Left lung (tissue), 14 donors: ENCODE measurements around the gene LIMS3. TPM values are rescaled to one million over a fixed set of nuclear protein-coding genes. Genes with fewer than 3 reads are reported as not detected.
"Not testable (repeated sequence)": the region's sequence is repeated elsewhere in the genome, so short reads cannot be mapped to it uniquely, and the experiment has no call there.

Experiments
- ATAC-seq: fragments of 200-7000 bp; cut with Tn5 transposase; one replicate; pipeline ENCODE4 v1.9.1; 2020; ENCODE audit warnings: moderate library complexity
- DNase-seq, 4 donors: peaks; one replicate each; pipeline ENCODE4 v3.0.0-alpha.2; 2013 to 2020
- H3K27ac ChIP-seq, 2 donors: fragments of 200-600 bp; sonication (generic) in 1 of 2; one replicate each; pipeline versions ENCODE4 v1.5.0 to v1.8.0; 2020 to 2021
- H3K27me3 ChIP-seq, 2 donors: fragments of 200-600 bp; sonication (generic) in 1 of 2; one replicate each; pipeline versions ENCODE4 v1.5.0 to v1.8.0; 2020 to 2021
- H3K36me3 ChIP-seq, 2 donors: fragments of 200-600 bp; sonication (generic) in 1 of 2; one replicate each; pipeline versions ENCODE4 v1.5.0 to v1.8.0; 2020 to 2021
- H3K4me1 ChIP-seq, 2 donors: fragments of 200-600 bp; one replicate each; pipeline ENCODE4 v1.8.0; 2021
- H3K4me3 ChIP-seq, 2 donors: fragments of 200-600 bp; sonication (generic) in 1 of 2; one replicate each; pipeline versions ENCODE4 v1.5.0 to v1.8.0; 2020 to 2021; ENCODE audit warnings: mild to moderate bottlenecking in 1 of 2
- H3K9me3 ChIP-seq, 2 donors: fragments of 200-600 bp; sonication (generic) in 1 of 2; one replicate each; pipeline versions ENCODE4 v1.5.0 to v1.8.0; 2020 to 2021
- intact Hi-C, 2 donors: fragments of 100-400 bp; cut with DNase I; formaldehyde crosslinking; loops; one replicate each; pipeline versions ENCODE4 v1.11.2 to v1.14.2; 2022
- long read RNA-seq, 12 donors: library from polyadenylated mRNA in 2 of 12; unstranded in 2 of 12; transcript quantifications; one replicate each; pipeline ENCODE4 v2.0.0 and lab custom pipeline, GENCODE V29; 2019 to 2026
- polyA plus RNA-seq, 6 donors: library from polyadenylated mRNA; unstranded; fragments of 120-200 nt; gene quantifications; one replicate each; pipeline ENCODE4 v1.2.1, GENCODE V29; 2013; ENCODE audit not compliant: insufficient read length in 6 of 6
- total RNA-seq, 2 donors: library from RNA; stranded (reverse); fragmentation: NEBNext Ultra II Directional; extraction: Animal tissue kit (Norgen Biotek cat#: 25700); gene quantifications; one replicate each; pipeline ENCODE4 v1.2.1, GENCODE V29; 2021
- donor health status: DM: no; HTN: yes; CAD: no.
- donor health status: DM: no; HTN: no; CAD: no.

LIMS3 gene
- total RNA-seq = 1 to 10 TPM; 1.5 to 1.7 TPM
- 1 to 10 TPM; 2.4 to 4.7 (median 3.3) TPM for polyA plus RNA-seq
- long read RNA-seq, donor 1, partial matches to known transcripts = 0 of 1 reads
- long read RNA-seq, donor 1, other reads (novel, unspliced or antisense) = 0 of 1 reads
- long read RNA-seq, donor 2 = 0 reads
- long read RNA-seq, donor 3 = 0 reads
- long read RNA-seq, donor 4 = 0 reads
- long read RNA-seq, donor 5, partial matches to known transcripts = 0 of 1 reads
- long read RNA-seq, donor 5, other reads (novel, unspliced or antisense) = 0 of 1 reads
- long read RNA-seq, donor 6 = 0 reads
- long read RNA-seq, donor 7 = 0 reads
- long read RNA-seq, donor 8 = 0 reads
- long read RNA-seq, donor 9 = 0 reads
- long read RNA-seq, donor 10, partial matches to known transcripts = 0 of 2 reads
- long read RNA-seq, donor 10, other reads (novel, unspliced or antisense) = 1 of 2 reads
- long read RNA-seq, donor 11 = 0 reads
- long read RNA-seq, donor 12, partial matches to known transcripts = 0 of 1 reads
- long read RNA-seq, donor 12, other reads (novel, unspliced or antisense) = 0 of 1 reads

DNA sequence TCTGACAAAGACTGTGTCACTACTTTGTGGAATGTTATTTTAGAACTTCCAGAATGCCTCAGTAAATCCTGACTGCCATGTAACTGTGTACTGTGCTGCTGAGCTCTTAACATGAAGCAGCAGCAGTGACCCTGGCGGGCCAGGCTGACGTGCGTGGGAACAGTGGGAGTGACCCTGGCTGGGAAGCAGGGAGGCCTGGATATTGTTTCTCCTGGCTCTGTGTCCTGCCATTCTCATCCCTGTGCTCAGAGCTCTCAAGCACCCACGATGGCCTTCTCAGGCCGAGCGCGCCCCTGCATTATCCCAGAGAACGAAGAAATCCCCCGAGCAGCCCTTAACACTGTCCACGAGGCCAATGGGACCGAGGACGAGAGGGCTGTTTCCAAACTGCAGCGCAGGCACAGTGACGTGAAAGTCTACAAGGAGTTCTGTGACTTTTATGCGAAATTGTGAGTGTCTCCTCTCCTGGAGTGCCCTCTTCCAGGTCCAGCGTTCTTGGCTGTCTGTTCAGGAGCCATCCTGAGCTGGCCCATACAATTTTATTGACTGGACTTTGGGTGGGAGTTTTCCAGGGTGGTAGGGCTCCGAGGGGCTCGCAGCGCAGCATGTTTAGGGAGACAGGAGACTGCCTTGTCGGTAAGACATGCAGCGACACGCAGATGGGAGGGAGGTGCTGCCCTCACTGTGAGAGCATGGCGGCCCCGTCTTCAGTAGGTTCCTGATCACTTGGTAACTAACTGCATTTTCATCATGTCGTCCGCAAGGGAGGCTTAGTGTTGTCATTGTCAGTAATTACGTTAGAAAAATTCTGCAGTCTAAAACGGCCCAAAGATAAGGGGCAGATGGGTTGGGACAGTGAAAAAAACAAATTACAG is at the start of gene LIMS3:
LIMS3 (plus strand) TSS at position 227 of the 875 bp plus-strand sequence; CDS start at position 268, 41 bp downstream.
- H3K27me3 ChIP-seq, H3K9me3 ChIP-seq, H3K4me3 ChIP-seq, H3K4me1 ChIP-seq, DNase-seq, H3K27ac ChIP-seq, intact Hi-C loops, H3K36me3 ChIP-seq: not testable (repeated sequence)
- peak; percentile 48 for ATAC-seq

DNA sequence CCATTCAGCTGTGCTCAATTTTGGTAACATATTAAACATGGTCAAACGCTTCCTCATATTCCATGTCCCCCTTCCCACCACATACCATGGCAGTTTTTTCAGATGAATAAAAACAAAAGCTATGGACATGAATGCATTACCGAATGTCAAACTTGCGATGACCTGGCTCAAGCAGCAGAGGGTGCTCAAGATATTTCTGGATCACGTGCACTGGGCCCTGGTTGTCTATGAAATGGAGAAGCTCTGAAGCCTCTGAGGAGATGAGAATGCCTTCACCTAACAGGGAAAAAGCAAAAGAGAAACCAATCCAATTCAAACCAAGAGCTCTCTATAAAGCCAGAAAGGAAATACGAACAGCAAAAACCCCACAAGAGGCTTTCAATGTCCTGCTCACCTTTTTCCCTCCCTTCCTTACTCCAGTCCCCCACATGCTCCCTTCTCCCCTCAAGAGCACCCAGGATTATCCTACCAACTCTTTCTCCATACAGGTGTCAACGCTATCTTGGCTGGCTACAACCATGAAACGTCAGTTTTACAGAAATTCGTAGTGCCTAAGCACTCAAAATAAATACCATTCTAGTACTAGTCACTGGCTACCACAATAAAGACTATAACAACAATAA is 27.2 kb upstream of the LIMS3 start:
- H3K4me1 ChIP-seq, H3K9me3 ChIP-seq, DNase-seq, H3K4me3 ChIP-seq, H3K27me3 ChIP-seq, H3K36me3 ChIP-seq, H3K27ac ChIP-seq, intact Hi-C loops: not testable (repeated sequence)
- ATAC-seq = peak; percentile 95

- H3K36me3 ChIP-seq, intact Hi-C loops, ATAC-seq, H3K4me1 ChIP-seq, DNase-seq, H3K27me3 ChIP-seq, H3K9me3 ChIP-seq, H3K27ac ChIP-seq, H3K4me3 ChIP-seq: not testable (repeated sequence)
Measured at GRCh38 chr2:109876625-109877024, 21.9 kb upstream of the LIMS3 start.

GRCh38 chr2:109882112-109882511 is 16.4 kb upstream of the LIMS3 start:
- H3K27ac ChIP-seq, H3K4me1 ChIP-seq, DNase-seq, H3K27me3 ChIP-seq, H3K36me3 ChIP-seq, H3K4me3 ChIP-seq, intact Hi-C loops, ATAC-seq, H3K9me3 ChIP-seq: not testable (repeated sequence)

DNA sequence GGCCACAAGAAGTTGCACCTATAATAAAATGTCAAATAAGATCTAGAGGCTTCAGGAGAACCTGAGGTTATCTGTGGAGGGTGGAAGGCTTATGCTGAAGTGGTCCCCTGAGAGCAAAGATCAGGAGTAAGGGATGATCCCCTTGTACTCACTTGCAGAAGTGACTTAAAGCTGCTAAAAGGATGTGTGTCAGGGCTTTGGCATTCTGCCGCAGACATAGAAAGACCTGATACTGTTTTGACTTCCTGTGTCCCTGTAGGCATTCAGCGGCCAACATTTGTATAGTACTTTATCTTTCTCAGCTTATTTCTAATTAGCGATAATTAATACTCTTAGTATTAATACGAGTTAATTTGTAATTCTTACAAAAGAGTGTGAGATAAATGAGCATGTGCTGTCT is 10.1 kb upstream of the LIMS3 start:
- DNase-seq, H3K4me1 ChIP-seq, H3K27me3 ChIP-seq, H3K36me3 ChIP-seq, H3K4me3 ChIP-seq, ATAC-seq, H3K9me3 ChIP-seq, intact Hi-C loops, H3K27ac ChIP-seq: not testable (repeated sequence)

GRCh38 chr2:109889909-109890308 is 8.6 kb upstream of the LIMS3 start:
- peak; percentile 75 for ATAC-seq
- intact Hi-C loops, H3K36me3 ChIP-seq, H3K9me3 ChIP-seq, H3K27ac ChIP-seq, H3K4me1 ChIP-seq, H3K4me3 ChIP-seq, DNase-seq, H3K27me3 ChIP-seq: not testable (repeated sequence)

DNA sequence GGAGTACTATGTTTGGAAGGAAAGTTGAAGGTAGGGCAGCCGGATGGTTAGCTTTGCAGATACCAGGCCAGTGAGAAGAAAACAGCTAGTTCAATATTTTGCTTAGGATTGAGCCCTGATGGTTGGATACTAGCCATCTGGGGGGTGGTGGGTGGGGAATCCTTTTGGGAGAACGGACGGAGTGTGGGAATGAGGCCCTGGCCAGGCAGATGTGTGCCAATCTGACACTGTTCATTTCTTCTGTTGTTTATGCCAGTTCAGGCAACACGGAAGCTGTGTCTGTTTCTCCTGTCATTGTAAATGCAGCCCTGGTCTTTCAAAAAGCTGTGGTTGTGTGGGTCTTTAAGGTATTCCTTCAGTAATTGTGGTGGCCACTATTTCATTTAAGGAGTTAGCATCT is 7.5 kb upstream of the LIMS3 start:
- ATAC-seq, H3K4me1 ChIP-seq, DNase-seq, H3K9me3 ChIP-seq, H3K27me3 ChIP-seq, H3K27ac ChIP-seq, H3K4me3 ChIP-seq, intact Hi-C loops, H3K36me3 ChIP-seq: not testable (repeated sequence)

GRCh38 chr2:109893736-109894135 is 4.8 kb upstream of the LIMS3 start:
- H3K27ac ChIP-seq, H3K9me3 ChIP-seq, intact Hi-C loops, H3K4me3 ChIP-seq, H3K4me1 ChIP-seq, H3K27me3 ChIP-seq, DNase-seq, H3K36me3 ChIP-seq: not testable (repeated sequence)
- peak; percentile 62 for ATAC-seq

GRCh38 chr2:109894141-109894540 is 4.3 kb upstream of the LIMS3 start:
- peak; percentile 48 for ATAC-seq

DNA sequence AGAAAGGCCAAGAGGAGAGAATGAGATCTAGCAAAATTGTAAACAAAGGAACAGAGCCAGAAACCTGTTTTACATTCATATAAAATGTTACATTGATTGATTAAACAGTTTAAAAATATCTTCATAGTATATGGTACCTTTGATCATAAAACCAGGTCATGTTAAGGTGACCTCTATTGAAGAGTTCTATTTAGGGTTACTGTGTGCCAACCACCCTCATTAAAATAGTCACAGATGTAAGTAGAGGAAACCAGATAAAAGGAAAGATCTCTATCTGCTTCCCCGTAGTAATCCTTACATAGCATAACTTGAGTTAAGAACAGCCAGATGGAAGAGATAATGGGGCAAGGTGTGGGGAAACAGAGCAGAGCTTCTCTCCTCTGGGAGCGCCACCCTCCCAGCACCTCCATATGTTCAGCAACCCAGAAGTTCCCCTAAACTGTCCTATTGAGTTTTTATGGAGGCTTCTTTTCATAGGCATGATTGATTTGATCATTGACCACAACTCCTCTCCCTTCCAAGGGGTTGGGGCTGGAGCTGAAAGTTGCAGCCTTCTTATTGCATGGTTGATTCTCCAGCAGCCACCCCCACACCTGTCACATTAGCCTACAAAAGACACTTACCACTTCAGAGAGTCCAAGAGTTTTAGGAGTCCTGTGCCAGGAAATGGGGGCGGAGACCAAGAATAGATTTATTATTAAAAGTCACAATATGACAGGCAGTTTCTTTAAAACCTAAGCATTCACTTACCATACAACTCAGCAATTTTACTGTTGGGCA is 3.2 kb upstream of the LIMS3 start:
- H3K27ac ChIP-seq, H3K9me3 ChIP-seq, H3K36me3 ChIP-seq, DNase-seq, H3K4me1 ChIP-seq, intact Hi-C loops, H3K27me3 ChIP-seq, H3K4me3 ChIP-seq, ATAC-seq: not testable (repeated sequence)

More at GRCh38 chr2:109894141-109894540, 4.3 kb upstream of the LIMS3 start:
- H3K36me3 ChIP-seq, DNase-seq, H3K4me3 ChIP-seq, H3K4me1 ChIP-seq, H3K9me3 ChIP-seq, H3K27me3 ChIP-seq, H3K27ac ChIP-seq, intact Hi-C loops: not testable (repeated sequence)

GRCh38 chr2:109896212-109896611 is 2.3 kb upstream of the LIMS3 start:
- DNase-seq, H3K36me3 ChIP-seq, H3K9me3 ChIP-seq, H3K27ac ChIP-seq, H3K4me3 ChIP-seq, H3K27me3 ChIP-seq, H3K4me1 ChIP-seq, intact Hi-C loops: not testable (repeated sequence)
- ATAC-seq = peak; percentile 55

- H3K9me3 ChIP-seq, DNase-seq, H3K4me3 ChIP-seq, H3K27me3 ChIP-seq, H3K4me1 ChIP-seq, H3K36me3 ChIP-seq, H3K27ac ChIP-seq, intact Hi-C loops: not testable (repeated sequence)
- peak; percentile 15 for ATAC-seq
Measured at GRCh38 chr2:109897769-109898461, 573 bp upstream of the LIMS3 start.
